Naive B cell (primary cell): ENCODE results near the gene ITPRIP. TPM values are rescaled to one million over a fixed set of nuclear protein-coding genes. Genes with fewer than 3 reads are reported as not detected.

ENCODE experiments used
- ATAC-seq, 2 donors: fragments of 150-1000 bp; cut with Tn5 transposase; 2 replicates each; pipeline ENCODE4 v1.10.0; 2021; ENCODE audit warnings: low read depth in 2 of 2, mild to moderate bottlenecking in 2 of 2, moderate library complexity in 2 of 2
- DNase-seq: peaks from one replicate; pipeline ENCODE4 v3.0.0; 2022
- H3K27ac Mint-ChIP-seq, 6 donors: one replicate each; pipeline ENCODE4 v1.8.0; 2020 to 2022; ENCODE audit warnings: mild to moderate bottlenecking in 6 of 6, mixed read lengths in 6 of 6, moderate library complexity in 5 of 6, inconsistent platforms in 2 of 6
- H3K27me3 Mint-ChIP-seq, 3 donors: one replicate each; pipeline ENCODE4 v1.8.0; 2021 to 2022; ENCODE audit warnings: mixed read lengths in 3 of 3, mild to moderate bottlenecking in 1 of 3
- H3K36me3 Mint-ChIP-seq, 2 donors: one replicate each; pipeline ENCODE4 v1.8.0; 2020 to 2022; ENCODE audit warnings: mixed read lengths in 2 of 2, inconsistent platforms in 1 of 2, mild to moderate bottlenecking in 1 of 2
- H3K4me1 Mint-ChIP-seq, 3 donors: one replicate each; pipeline ENCODE4 v1.8.0; 2020 to 2022; ENCODE audit warnings: mixed read lengths in 3 of 3, inconsistent platforms in 1 of 3, mild to moderate bottlenecking in 1 of 3, moderate library complexity in 1 of 3
- H3K4me3 Mint-ChIP-seq, 8 donors: one replicate each; pipeline ENCODE4 v1.8.0; 2020 to 2022; ENCODE audit warnings: mild to moderate bottlenecking in 8 of 8, mixed read lengths in 8 of 8, moderate library complexity in 8 of 8, inconsistent platforms in 2 of 8
- H3K9me3 Mint-ChIP-seq, 7 donors: one replicate each; pipeline ENCODE4 v1.8.0; 2020 to 2022; ENCODE audit warnings: mixed read lengths in 7 of 7, mild to moderate bottlenecking in 5 of 7, inconsistent platforms in 2 of 7, moderate library complexity in 1 of 7
- polyA plus RNA-seq, 6 donors: library from polyadenylated mRNA; unstranded; fragments of 300-500 nt; fragmentation: Illumina TruSeq; gene quantifications; one replicate each; pipeline ENCODE4 v1.2.3, GENCODE V29; 2021; ENCODE audit warnings: low read depth in 6 of 6

The ITPRIP gene
- polyA plus RNA-seq, 6 donors from 2014 or later: 16.5 to 34.4 (median 19.6) TPM

DNA sequence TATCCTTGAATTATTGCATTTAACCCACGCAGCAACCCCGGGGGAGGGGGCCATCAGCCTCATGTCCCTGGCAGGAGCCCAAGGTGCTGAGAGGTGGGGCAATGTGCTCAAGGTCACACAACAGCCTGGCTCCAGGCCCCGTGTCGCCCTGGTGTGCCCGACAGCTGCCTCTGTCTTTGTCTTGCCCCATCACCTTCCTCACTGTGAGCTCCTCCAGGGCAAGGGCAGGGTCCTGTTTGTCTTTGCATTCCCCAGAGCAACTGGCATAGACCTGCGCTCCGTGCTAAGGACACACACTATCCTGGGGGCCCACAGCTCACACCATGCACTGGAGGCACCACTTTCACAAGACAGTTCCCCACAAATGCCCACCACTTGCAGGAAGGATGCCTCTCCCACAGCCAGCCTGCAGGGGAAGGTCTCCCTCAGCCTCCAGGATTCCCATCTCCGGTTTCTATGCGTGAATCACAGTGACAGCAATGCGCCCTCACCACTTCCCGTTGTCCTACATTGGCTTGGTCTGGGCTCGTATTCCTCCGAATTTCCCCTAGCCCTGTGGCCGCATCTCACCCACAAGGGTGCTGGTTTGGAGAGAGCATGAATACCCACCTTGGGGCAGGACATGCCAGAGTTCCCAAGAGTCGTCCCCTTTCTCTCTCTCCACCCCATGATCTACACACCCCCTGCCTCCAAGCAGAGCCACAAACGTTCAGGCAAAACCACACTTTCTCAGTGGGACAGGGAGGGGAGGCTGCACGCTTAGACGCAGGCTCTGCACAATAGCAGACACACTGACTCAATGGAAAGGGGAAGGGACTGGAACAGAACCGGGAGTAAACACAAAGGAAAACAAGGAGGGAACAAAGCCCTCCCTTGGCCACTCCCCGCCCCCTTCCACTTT lies 10.3 kb downstream of the ITPRIP start:
- H3K27ac Mint-ChIP-seq: peak overlapping the region; percentile 23 to 96 (median 90)
- peaks cover 84 to 98% (median 89%) of the 10 kb centered on the region in 3 donors for H3K4me1 Mint-ChIP-seq
- ATAC-seq (no peak), DNase-seq (no peak)
- no peaks in the 10 kb centered on the region for H3K36me3 Mint-ChIP-seq
- H3K27me3 Mint-ChIP-seq: no peaks in the 10 kb centered on the region
- peak overlapping the region; percentile 73 to 92 (median 83) for H3K4me3 Mint-ChIP-seq
- H3K9me3 Mint-ChIP-seq: no peaks in the 10 kb centered on the region

DNA sequence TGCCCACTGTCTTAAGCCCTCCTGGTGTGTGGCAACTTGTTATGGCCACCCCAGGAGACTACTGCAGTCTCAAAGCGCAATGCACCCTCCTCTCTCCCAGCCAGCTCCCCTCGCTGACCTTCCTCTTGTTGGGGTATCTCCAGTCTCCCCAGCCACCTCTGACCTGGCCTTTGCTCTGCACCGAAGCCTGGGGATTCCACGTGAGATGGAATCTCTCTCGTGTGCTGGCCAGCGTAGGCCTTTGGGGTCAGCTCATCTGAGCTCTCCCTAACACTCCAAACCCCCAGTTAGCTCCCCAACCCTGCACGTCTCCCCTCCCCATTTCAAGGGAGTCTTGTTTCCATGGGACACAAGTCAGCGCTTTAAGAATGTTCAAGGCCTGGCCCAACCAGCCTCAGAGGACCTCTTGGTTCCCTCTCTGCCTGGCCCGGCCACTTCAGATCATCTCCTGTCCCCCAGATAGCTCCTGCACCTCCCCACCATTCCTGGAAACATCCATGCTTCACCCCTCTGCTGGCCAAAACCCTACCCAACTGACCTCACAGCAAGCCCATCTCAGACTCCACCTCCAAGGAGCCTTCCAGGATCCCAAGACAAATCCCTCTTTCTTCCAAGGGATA lies 11.2 kb downstream of the ITPRIP start:
- H3K4me1 Mint-ChIP-seq: peaks cover 86 to 100% (median 89%) of the 10 kb centered on the region in 3 donors
- H3K9me3 Mint-ChIP-seq: no peaks in the 10 kb centered on the region
- ATAC-seq (no peak), DNase-seq (no peak)
- no peaks in the 10 kb centered on the region for H3K27me3 Mint-ChIP-seq
- peak overlapping the region; percentile 26 to 91 (median 78) for H3K27ac Mint-ChIP-seq
- H3K4me3 Mint-ChIP-seq: peak overlapping the region in 6 of 8 donors; percentile 36 to 82 (median 74)
- H3K36me3 Mint-ChIP-seq: no peaks in the 10 kb centered on the region

DNA sequence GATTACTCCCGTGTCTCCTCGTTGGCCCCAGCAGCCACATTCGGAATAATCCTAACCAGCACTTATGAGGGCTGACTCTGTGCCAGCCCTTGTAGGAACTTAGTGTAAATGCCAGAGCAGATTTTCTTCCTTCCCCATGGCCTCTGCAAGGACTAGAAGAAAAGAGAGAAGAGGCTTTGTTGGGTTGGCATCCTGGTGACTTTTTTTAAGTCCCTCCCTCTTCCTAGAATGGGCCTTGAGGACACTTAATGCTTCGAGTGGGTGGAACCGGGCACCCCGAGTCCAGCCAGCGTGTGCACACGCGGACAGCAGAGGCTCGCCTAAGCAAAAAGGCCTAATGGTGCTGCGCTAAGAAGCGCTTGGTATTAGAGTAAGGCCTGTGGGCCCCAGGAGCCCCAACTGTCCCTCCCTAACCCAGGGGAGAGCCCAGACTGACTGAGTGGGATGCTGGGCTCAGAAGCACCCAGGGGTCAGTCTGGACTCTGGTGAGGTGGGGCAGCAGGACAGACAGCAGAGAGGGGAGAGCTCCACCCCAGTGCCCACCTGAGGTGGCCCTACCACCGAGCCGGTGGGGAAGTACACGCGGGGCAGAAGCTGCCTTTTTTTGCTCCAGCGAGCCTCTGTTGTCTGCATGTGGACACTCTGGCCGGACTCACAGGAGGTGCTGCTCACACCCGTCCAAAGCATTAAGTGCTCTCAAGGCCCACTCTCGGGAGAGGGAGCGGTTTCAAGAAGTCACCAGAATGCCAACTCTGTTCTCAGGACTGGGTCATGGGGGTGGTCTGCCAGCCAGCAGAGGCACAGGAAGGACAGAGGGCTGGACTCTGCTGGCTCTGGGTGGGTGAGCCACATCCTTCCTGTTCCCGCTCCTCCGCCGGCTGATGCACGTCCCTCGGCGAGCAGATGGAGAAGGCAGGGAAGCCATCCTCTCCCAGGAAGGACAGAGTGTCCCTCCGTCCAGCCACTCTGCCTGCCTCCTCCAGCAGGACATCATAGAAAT lies 12.5 kb downstream of the ITPRIP start:
- Mint-ChIP-seq H3K36me3 (no peaks in the 10 kb centered on the region), H3K27me3 (no peaks in the 10 kb centered on the region)

DNA sequence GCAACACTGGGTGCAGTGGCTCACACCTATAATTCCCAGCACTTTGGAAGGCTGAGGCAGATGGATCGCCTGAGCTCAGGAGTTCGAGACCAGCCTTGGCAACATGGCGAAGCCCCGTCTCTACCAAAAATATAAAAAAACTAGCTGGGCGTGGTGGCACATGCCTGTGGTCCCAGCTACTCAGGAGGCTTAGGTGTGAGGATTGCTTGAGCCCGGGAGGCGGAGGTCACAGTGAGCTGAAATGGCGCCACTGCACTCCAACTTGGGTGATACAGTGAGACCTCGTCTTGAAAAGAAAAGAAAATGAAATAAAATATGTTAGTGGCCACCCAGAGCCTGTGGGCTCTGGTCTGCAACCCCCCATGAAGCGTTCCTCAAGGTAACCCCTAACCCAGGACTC lies 13.3 kb downstream of the ITPRIP start:
- Mint-ChIP-seq H3K4me3 (peak overlapping the region; percentile 57 to 84 (median 78)), H3K4me1 (peaks cover 89 to 99% (median 93%) of the 10 kb centered on the region in 3 donors), H3K36me3 (no peaks in the 10 kb centered on the region), H3K9me3 (no peaks in the 10 kb centered on the region), H3K27me3 (no peaks in the 10 kb centered on the region), H3K27ac (peak overlapping the region in 4 of 6 donors; percentile 65 to 94 (median 74))
- DNase-seq (no peak), ATAC-seq (no peak)

More for the DNA sequence above, 12.5 kb downstream of the ITPRIP start:
- Mint-ChIP-seq H3K4me1 (peaks cover 86 to 99% (median 89%) of the 10 kb centered on the region in 3 donors), H3K9me3 (no peaks in the 10 kb centered on the region), H3K27ac (peak overlapping the region; percentile 14 to 91 (median 86)), H3K4me3 (peak overlapping the region; percentile 5 to 83 (median 76))
- DNase-seq (no peak), ATAC-seq (no peak)

DNA sequence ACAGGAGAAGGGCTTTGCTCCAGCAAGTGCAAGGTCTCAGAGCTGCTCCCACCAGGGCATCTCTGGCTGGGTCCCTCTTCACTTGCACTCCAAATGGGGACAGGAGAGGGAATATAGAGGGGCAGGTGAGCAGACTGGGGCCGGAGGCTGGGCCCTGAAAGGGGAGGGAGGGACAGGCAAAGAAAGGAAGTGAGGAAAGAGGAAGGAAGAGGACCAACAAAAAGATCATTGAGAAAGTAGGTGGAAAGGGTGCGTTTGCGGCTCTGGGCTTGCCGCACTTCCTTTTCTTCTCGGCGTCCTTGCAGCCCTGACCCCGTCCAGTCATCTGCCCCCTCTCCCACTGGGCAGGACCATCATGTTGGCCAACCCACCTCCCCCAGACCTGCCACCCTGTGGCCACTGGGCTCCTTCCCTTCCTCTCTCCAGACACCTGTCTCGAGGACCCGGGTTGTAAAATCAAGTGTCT lies 14.0 kb downstream of the ITPRIP start:
- H3K9me3 Mint-ChIP-seq: no peaks in the 10 kb centered on the region
- peak; percentile 31 for DNase-seq
- H3K27ac Mint-ChIP-seq: peak overlapping the region; percentile 44 to 94 (median 74)

DNA sequence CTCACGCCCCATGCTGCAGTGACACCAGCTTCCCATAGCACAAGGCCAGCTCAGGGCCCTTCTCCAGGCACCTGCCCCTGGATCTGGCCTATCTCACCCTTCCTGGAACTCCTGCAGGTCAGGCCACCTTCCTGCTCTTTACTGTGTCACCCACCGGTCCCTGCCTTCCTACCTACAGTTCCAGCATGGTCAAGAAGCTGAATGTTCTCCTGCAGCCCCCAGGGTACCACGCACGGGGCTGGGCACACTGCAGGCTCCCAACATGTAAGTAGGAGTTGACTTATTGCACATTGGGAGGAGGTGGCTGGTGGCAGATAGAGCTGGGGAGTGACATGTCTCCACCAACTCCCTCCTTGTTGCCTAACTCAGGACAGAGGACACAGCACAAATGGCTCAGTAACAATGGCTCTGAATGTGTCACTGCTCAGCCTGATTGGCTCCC lies 14.5 kb downstream of the ITPRIP start:
- Mint-ChIP-seq H3K9me3 (no peaks in the 10 kb centered on the region), H3K27me3 (no peaks in the 10 kb centered on the region), H3K4me1 (peaks cover 92 to 99% (median 96%) of the 10 kb centered on the region in 3 donors), H3K27ac (peak overlapping the region in 5 of 6 donors; percentile 32 to 92 (median 65)), H3K4me3 (peak overlapping the region in 7 of 8 donors; percentile 57 to 83 (median 73)), H3K36me3 (no peaks in the 10 kb centered on the region)
- ATAC-seq: no peak
- DNase-seq: no peak

More for the DNA sequence above, 14.0 kb downstream of the ITPRIP start:
- peak overlapping the region; percentile 57 to 84 (median 76) for H3K4me3 Mint-ChIP-seq
- H3K36me3 Mint-ChIP-seq: no peaks in the 10 kb centered on the region
- ATAC-seq: peak in 1 of 2 donors; percentile 15
- peaks cover 92 to 99% (median 96%) of the 10 kb centered on the region in 3 donors for H3K4me1 Mint-ChIP-seq
- no peaks in the 10 kb centered on the region for H3K27me3 Mint-ChIP-seq

DNA sequence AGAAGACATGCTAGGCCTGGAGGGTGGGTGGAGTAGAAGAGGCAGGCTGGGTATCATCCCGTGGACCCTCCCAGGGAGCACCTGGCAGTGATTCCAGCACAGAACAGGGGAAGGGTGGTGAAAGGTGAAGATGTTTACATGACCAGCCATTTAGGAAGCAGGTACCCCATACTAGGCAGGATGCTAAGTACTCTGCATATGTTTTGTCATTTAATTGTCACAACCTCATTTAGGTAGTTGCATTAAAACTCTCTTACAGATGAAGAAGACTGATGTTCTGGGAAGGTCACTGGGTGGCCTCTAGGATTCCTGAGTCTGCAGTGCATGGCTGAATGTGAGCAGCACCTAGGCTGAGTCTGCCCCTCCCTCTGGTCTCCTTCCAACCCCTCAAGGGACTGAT lies 15.2 kb downstream of the ITPRIP start:
- no peaks in the 10 kb centered on the region for H3K9me3 Mint-ChIP-seq
- H3K27me3 Mint-ChIP-seq: no peaks in the 10 kb centered on the region
- peak overlapping the region in 6 of 8 donors; percentile 56 to 83 (median 75) for H3K4me3 Mint-ChIP-seq
- H3K4me1 Mint-ChIP-seq: peaks cover 88 to 99% (median 96%) of the 10 kb centered on the region in 3 donors
- peak overlapping the region in 5 of 6 donors; percentile 31 to 86 (median 49) for H3K27ac Mint-ChIP-seq
- no peaks in the 10 kb centered on the region for H3K36me3 Mint-ChIP-seq
- DNase-seq: no peak
- ATAC-seq: no peak

DNA sequence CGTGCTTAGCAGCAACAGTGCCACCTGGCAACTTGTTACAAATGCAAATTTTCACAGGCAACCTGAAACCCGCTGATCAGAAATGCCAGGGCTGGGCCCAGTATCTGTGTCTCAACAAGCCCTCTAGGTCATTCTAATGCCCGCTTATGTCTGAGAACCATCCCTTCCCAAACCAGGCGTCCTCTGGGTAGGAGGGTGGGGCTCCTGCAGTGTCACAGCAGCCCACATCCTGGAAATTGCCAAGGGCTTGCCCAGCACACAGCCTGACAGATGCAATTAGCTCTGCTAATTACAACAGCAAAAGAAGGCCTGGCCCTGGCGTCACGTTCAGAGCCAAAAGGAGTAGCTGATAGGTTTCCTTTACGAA lies 15.9 kb downstream of the ITPRIP start:
- Mint-ChIP-seq H3K36me3 (no peaks in the 10 kb centered on the region), H3K4me1 (peaks cover 88 to 99% (median 96%) of the 10 kb centered on the region in 3 donors), H3K27me3 (no peaks in the 10 kb centered on the region), H3K9me3 (no peaks in the 10 kb centered on the region), H3K4me3 (peak overlapping the region in 6 of 8 donors; percentile 55 to 80 (median 58)), H3K27ac (peak overlapping the region in 4 of 6 donors; percentile 31 to 71 (median 66))
- DNase-seq: no peak
- peak; percentile 38 to 49 for ATAC-seq

DNA sequence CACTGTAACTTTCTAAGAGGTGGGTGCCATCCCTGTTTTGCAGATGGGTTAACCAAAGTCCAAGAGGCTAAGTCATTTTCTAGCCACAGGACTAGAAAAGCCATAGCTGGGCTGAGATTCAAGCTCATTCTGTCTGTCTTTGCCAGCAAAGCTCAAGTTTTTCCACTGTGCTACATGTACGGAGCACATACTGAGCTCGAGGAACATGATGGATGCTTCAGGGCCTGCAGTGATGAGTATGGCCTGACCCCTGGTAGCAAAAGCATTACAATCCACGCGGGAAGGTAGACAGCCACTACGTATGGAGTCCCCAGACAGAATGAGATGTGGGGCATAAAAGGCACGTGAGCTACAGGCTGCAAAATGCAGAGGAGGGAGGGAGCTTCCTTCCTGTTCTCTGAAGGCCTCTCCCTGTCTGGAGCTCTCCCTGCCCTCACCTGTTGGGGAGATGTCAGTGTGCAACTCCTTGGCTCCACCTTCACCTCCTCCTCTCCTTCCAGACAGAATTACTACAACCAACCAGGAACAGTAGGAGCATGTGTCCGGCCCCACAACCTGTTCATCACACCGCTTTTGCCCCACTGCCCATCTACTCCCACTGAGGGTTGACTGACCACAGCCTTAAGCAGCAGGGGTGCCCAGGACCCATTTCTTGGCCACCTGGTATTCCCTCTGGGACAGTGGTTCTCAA lies 16.4 kb downstream of the ITPRIP start:
- H3K36me3 Mint-ChIP-seq: no peaks in the 10 kb centered on the region
- H3K9me3 Mint-ChIP-seq: no peaks in the 10 kb centered on the region
- peaks cover 88 to 99% (median 96%) of the 10 kb centered on the region in 3 donors for H3K4me1 Mint-ChIP-seq
- ATAC-seq (peak in 1 of 2 donors; percentile 38), DNase-seq (no peak)
- H3K4me3 Mint-ChIP-seq: peak overlapping the region in 7 of 8 donors; percentile 42 to 80 (median 58)
- H3K27ac Mint-ChIP-seq: peak overlapping the region in 5 of 6 donors; percentile 36 to 89 (median 67)
- no peaks in the 10 kb centered on the region for H3K27me3 Mint-ChIP-seq

DNA sequence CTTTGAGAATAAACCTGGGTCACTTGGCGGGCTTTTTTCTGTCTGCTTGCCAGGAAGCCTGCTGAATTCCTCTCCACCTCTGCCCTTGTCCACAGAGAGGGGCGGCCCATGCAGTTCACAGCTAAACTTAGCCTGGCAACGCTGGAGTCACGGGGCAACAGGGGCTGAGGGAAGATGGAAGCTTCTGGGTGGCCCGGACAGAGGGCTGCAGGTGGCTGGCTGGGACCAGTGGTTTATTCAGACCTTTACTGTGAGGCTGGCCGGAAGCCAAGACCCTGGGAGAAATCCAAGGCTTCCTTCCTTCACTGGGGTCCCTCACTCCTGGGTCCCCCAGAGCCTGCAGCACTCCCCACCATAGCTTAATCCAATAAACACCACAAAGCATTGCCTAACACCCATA lies 17.0 kb downstream of the ITPRIP start:
- ATAC-seq (no peak), DNase-seq (no peak)
- Mint-ChIP-seq H3K36me3 (no peaks in the 10 kb centered on the region), H3K4me1 (peaks cover 82 to 95% (median 90%) of the 10 kb centered on the region in 3 donors), H3K9me3 (no peaks in the 10 kb centered on the region), H3K27me3 (no peaks in the 10 kb centered on the region), H3K27ac (peak overlapping the region in 2 of 6 donors; percentile 64 to 89), H3K4me3 (peak overlapping the region in 2 of 8 donors; percentile 12 to 58)

DNA sequence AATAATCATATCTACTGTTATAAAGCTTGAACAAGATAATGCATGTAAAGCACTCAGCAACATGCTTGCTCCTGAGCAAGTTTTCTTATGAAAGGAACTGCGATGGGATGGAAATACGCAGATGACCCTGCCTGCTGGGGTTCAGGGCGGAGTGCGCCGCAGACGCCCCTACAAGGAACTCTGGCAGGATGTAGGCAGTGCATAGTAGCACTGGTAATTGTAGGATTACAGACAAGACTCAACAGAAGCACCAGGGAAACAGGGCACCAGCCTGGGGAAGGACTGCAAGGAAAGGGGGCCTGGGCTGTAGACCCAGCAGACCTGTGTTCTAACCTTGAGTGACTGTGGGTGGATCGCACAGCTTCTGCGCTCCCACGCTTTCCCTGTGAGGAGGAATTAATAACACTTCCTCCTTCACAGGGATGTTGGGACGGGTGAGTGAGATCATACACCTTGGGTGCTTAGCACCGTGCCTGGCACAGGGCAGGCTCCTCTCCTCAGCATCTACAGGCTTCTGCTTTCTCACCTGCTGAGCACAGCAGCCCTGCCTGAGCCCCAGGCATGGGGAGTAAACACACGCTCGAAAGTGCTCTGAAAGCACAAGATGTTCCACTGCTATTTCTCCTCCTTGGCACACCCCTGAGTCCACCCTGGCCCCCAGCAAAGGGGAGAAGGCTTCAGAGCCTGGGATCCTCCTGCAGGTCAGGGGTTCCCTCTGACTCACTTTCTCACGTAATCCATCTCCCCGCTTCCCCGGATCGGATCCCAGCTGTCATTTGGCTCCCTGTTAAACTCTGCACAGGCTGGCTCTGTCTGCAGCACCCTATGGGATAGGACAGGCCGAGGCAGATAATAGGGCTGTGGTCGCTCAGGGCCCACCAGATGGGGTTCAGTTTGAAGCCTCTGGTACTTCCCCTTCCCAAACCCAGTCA lies 19.2 kb downstream of the ITPRIP start:
- Mint-ChIP-seq H3K27me3 (no peaks in the 10 kb centered on the region), H3K4me1 (peaks cover 63 to 74% (median 68%) of the 10 kb centered on the region in 3 donors), H3K9me3 (no peaks in the 10 kb centered on the region), H3K27ac (peak overlapping the region; percentile 14 to 86 (median 68)), H3K36me3 (no peaks in the 10 kb centered on the region), H3K4me3 (peak overlapping the region in 3 of 8 donors; percentile 5 to 31 (median 21))
- DNase-seq (no peak), ATAC-seq (no peak)
